ENCODE measurements around the gene SPATA13.
"Not testable (repeated sequence)": the region's sequence is repeated elsewhere in the genome, so short reads cannot be mapped to it uniquely, and the experiment has no call there.

Gene SPATA13

DNA sequence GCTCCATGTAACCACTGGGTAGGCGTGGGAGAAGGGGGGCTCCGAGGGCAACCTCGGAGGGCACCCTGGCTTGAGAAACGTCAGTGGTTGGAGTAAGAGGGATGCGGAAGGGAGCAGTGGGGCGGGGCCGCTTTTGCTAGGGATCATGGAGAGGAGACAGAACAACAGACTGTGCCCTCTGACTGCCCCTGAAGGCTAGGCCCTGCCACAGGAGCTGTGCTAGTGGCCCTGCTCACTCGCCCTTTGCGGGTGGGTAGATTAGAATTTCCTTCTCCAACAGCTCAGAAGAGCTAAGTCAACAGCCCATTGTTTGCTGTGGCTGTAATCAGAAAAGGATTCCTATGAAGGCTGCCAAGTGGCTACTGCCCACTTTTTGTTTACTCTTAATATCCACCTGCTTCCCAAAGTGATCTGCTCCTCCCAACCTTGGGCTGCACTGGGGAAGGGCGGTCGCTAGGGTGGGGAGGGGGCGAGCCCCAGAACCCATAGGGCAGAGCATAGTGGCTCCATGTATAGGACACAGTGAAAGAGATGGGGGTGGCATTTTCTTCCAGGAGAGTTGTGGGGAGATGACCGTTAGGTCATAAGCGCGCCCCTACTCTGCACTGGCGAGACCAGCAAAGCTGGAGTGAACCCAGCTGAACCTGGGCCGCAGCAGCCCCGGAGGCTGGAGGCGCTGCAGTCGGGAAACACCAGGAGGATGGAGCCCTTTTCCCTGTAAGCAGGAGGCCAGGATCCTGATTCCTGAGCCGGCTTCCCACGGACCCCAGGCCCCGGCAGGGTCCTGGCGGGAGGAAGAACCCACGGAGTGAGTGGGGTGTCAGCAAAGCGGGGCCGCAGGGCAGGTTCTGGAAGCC is 146.9 kb downstream of the SPATA13 start:
- no peak for TF ChIP-seq GATA2 (IDR thresholded peaks at IDR 0.05; ENCODE audit: low read depth, low read length)
- TF ChIP-seq GATA3 (IDR thresholded peaks at IDR 0.05; ENCODE audit: low read depth, low read length): no peak

DNA sequence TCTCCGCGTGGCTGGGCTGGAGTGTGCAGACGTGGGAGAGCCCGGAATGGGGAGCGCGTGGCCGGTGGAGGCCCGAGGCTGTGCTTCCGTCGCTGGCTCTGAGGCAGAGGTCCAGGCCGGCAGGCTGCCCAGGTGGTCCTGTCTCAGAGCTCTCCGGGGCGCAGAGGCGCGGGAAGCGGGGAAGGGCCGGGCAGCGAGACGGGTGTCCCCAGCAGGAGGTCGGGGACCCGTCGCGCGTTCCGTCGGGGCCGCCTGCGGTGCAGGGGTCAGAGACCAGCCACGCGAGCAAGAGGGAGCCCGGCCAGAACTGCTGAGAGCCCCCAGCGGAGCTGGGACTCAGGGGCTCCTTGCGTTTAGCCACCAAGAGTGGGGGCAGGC is 147.5 kb downstream of the SPATA13 start:
- no peak for TF ChIP-seq GATA3 (IDR thresholded peaks at IDR 0.05; ENCODE audit: low read depth, low read length)
- no peak for TF ChIP-seq GATA2 (IDR thresholded peaks at IDR 0.05; ENCODE audit: low read depth, low read length)

DNA sequence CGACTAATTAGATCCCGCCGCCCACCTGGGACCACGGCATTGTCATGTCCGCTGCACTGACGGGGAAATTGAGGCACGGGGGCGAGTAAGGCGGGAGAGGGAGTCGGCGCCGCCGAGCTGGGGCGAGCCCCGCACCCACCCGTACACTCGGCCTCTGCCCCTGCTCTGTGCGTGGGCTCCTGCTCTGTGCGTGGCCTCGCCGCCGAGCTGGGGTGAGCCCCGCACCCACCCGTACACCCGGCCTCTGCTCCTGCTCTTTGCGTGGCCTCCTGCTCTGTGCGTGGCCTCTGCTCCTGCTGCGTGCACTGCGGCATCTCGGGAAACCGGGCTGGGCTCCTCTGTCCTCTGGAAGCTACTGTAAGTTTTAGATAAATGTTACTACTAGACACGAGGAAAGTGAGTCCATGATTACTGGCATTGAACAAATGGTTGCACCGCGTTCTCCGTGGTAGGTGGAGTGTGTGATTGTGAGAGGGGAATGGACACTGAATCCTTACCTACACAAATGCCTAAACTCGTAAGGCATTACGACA is 148.0 kb downstream of the SPATA13 start:
- TF ChIP-seq GATA3 (IDR thresholded peaks at IDR 0.05; ENCODE audit: low read depth, low read length) (no peak), GATA2 (IDR thresholded peaks at IDR 0.05; ENCODE audit: low read depth, low read length) (no peak)

DNA sequence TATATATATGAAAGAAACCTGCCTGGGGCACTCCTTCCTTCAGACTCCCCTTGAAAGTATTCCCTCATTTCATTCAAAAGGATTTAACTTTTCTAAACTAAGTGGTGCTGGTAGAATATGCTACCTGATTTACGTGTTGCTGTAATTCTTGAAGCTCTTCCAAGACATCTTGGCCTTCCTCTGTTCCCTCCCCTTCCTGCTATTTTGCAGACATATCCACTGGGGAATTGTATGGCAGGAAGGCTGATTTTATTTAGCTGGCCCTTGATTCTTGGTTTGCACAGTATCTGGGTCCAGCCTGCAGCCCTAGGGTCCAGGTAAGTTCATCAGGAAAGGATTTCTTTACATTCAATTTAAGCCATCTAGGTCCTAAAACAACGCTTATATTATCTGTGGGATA is 148.8 kb downstream of the SPATA13 start, which contains the start of gene C1QTNF9:
C1QTNF9 (plus strand) TSS at position 281 of the 400 bp plus-strand sequence. CDS start 6,424 bp downstream, outside the sequence.
- TF ChIP-seq GATA3, GATA2 (IDR thresholded peaks at IDR 0.05; ENCODE audit: low read depth, low read length): not testable (repeated sequence)

DNA sequence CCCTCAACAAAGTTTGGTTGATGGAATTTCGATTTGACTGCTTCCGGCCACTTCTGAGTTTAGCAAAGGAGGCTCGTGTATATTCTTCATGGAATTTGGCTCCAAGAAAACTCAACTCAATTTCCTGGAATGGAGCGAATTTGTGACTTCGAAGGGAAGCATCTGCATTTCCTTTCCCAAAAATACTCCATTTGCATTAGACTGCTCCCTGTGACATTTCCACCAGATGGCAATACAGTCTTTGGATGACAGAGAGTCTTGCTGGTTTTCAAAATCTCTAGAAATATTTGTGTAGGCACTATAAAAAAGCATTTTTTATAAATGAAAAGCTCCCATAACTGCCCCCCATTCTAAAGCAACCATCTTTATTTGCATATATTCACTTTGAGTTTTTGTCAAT is 152.9 kb downstream of the SPATA13 start:
- TF ChIP-seq GATA2 (IDR thresholded peaks at IDR 0.05; ENCODE audit: low read depth, low read length) (no peak), GATA3 (IDR thresholded peaks at IDR 0.05; ENCODE audit: low read depth, low read length) (no peak)

DNA sequence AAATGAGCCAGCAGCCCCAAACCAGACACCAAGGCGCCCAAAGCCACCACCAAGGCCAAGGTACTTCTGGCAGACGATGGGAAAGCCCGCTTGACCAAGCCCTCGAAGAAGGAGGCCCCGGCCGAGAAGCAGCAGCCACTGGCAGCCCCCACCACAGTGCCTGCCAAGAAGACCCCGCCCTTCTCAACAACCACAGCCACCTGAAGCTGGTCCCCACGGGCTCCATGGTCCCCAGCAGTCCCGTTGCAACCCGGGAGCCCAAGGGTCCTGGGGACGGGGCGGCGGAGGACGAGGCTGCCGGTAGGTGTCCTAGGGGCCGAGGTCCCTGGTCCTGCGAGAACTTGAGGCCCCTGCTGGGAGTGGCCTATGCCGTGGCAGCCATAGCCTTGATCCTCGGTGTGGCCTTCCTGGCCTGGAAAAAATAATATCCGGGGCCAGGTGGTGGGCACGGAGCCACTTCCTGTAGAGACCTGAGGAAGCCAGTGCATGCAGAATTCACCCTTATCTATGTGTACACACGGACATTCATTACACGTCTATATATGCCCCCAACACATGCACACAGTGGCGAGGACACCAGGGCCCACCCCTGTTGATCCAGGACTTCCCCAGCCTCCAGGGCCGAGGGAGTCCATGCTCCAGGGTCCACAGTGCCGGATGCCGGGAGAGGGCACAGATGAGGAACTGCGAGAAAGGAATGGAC is 162.7 kb downstream of the SPATA13 start:
- no peak for TF ChIP-seq GATA2 (IDR thresholded peaks at IDR 0.05; ENCODE audit: low read depth, low read length)
- TF ChIP-seq GATA3 (IDR thresholded peaks at IDR 0.05; ENCODE audit: low read depth, low read length): no peak

DNA sequence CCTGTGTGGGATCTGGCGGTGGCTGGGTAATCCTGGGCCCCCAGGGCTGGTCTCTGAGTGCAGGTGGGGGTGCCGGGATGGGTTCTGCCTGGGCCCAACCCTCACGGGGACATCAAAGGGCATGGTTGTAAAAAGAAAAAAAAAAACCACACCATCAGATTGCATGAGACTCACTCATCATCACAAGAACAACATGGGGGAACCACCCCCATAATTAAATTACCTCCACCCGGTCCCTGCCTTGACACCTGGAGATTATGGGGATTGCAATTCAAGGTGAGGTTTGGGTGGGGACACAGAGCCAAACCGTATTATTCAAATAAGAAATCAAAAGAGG is 163.2 kb downstream of the SPATA13 start:
- TF ChIP-seq GATA2 (IDR thresholded peaks at IDR 0.05; ENCODE audit: low read depth, low read length): no peak

DNA sequence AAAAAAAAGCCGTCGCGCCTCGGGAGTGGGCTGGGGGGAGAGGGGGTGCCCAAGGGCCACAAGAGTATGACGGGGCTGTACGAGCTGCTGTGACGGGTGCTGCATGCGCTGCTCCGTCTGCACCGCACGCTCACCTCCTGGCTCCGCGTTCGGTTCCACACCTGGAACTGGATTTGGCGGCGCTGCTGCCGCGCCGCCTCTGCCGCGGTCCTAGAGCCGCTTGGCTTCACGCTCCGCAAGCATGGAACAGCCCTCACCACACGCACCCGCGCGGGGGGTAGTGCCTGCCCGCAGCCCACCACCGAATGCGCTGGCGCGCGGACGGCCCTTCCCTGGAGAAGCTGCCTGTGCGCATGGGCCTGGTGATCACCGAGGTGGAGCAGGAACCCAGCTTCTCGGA is 167.6 kb downstream of the SPATA13 start:
- TF ChIP-seq GATA2 (IDR thresholded peaks at IDR 0.05; ENCODE audit: low read depth, low read length) (no peak), GATA3 (IDR thresholded peaks at IDR 0.05; ENCODE audit: low read depth, low read length) (no peak)

DNA sequence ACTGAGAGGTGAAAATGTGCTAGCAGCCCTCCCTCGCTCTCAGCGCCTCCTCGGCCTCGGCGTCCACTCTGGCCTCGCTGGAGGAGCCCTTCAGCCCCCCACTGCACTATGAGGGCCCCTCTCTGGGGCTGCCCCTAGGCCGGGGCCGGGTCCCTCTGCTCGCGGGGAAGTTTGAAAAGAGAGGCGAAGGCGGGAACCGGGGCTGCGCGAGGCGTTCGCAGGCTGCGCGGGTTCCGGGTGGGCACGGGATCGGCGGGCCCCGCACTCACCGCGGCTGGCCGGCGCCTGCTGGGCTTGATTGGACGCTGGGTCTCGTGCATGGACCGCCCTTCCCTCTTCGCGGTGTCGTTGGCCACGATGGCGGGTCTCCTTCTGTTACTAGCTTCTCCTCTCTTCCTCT is 178.2 kb downstream of the SPATA13 start:
- no peak for TF ChIP-seq GATA3 (IDR thresholded peaks at IDR 0.05; ENCODE audit: low read depth, low read length)

DNA sequence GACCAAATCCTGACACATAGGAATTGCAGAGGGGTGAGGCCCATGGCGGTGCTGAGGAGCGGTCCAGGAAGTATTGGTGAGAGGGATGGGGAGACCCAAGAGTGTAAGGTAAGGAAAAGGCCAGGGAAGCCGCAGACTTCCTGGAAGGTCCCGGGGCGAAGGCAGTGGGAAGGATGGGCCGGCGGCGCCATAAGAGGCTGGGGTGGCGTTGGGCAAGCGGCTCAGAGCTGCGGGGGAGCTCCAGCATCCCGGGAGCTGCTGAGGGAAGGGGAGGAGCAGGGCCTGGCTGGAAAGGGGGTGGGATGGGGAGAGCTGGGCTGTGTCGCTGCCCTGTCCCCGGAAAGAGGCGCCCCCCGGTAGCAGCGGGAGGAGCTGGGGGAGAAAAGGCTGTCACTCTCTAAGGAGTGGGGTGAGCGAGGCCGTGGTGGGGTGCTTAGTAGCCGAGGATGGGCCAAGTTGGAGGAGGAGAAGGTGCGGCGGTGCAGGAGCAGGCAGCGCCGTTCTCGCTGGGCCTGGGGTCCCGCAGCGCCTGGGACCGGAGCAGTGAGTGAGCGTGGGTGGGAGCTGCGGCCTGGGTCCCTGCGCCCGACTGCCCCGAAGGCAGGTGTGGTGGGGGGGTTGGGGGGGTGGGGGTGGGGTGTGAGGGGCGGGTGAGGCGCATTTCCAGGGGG is 179.6 kb downstream of the SPATA13 start:
- TF ChIP-seq GATA2 (IDR thresholded peaks at IDR 0.05; ENCODE audit: low read depth, low read length) (no peak), GATA3 (IDR thresholded peaks at IDR 0.05; ENCODE audit: low read depth, low read length) (no peak)

DNA sequence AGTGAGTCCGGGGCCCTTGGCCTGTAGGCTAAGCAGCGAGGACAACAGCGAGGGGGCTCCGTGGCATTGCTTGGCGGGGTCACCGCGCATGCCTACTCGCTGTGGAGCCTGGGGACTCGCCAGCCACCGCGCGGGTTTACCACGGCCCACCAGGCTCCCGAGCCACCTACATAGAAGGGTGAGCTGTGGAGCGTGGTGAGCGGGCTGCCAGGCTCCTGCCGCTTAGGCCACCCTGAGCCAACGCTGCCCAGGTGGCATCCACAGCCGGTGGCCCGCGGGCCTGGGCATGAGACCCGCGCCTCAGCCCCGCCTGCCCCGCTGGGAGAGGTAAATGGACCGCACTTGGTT is 180.1 kb downstream of the SPATA13 start:
- TF ChIP-seq GATA2 (IDR thresholded peaks at IDR 0.05; ENCODE audit: low read depth, low read length) (no peak), GATA3 (IDR thresholded peaks at IDR 0.05; ENCODE audit: low read depth, low read length) (no peak)

DNA sequence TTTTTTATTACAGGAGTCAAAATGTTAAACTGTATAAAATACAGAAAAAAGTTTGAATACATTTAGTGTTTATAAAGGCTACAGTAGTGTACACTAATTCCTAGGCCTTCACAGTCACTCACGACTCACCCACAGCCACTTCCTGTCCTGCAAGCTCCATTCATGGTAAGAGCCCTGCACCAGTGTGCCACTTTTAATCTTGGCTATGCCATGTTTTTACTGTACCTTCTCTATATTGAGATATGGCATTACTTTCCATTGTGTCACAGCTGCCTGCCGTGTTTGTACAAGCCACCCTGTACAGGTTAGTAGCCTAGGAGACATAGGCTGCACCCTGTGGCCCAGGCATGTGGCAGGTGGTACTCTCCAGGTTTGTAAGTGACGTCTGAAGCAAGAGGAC is 180.9 kb downstream of the SPATA13 start:
- TF ChIP-seq GATA3 (IDR thresholded peaks at IDR 0.05; ENCODE audit: low read depth, low read length) (no peak), GATA2 (IDR thresholded peaks at IDR 0.05; ENCODE audit: low read depth, low read length) (no peak)

DNA sequence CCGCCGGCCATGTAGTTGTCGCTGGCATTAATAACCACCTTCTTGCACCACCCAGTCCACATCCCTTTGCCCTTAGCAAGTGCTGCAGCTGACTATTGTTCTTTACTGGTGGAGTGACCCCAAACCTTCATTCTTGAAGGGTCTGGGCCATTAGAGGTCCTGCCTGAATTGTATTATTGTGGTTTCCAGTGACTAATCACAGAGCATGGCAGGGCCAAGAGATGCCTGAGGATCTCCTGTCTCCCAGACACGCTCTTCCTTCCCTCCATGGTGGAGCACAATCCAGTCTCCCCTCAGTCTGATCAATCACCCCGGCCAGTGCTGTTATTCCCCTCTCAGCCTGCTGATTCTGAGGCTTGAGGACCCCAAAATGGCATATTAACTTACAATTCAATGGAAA is 187.9 kb downstream of the SPATA13 start:
- TF ChIP-seq GATA2 (IDR thresholded peaks at IDR 0.05; ENCODE audit: low read depth, low read length) (no peak), GATA3 (IDR thresholded peaks at IDR 0.05; ENCODE audit: low read depth, low read length) (no peak)

DNA sequence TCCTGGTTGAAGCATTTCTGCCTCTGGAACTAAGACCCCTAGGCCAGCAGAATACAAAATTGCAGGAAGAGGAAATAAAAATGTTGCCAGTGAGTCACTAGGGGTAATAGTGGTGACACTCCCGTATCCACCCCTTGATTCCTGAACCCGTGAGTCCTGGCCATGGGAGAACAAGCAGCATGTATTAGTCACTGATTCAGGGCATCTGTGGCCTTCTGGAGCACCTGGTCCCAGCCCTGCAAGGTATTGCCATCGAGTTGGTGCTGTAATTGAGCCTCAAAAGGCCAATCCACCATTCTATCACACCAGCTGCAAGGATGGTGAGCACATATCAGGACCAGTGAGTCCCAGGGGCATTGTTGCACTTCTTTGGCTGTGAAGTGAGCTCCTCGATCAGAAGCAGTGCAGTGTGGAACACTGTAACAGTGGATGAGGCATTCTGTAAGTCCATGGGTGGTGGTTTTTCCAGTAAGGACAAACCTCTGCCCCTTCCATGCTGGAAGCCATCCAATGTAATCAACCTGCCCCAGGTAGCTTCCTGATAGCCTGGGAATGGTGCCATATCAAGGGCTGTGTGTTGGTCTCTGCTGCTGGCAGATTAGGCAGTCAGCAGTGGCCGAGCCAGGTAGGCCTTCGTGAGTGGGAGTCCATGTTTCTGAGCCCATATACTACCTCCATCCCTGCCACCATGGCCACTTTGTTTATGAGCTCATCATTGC is 188.4 kb downstream of the SPATA13 start:
- TF ChIP-seq GATA2 (IDR thresholded peaks at IDR 0.05; ENCODE audit: low read depth, low read length): no peak
- TF ChIP-seq GATA3 (IDR thresholded peaks at IDR 0.05; ENCODE audit: low read depth, low read length): no peak

Measured in SH-SY5Y (cell line).